OCI-LY7 (cell line): ENCODE results near the gene PARVG. TPM values are rescaled to one million over a fixed set of nuclear protein-coding genes. Genes with fewer than 3 reads are reported as not detected.

Experiments
- BruUV-seq: library from RNA; stranded (reverse); fragments of 400-500 nt; replicated peaks from 2 replicates; lab custom pipeline; 2021; lab: Mats Ljungman, UMichigan
- CTCF ChIA-PET: fragments of 300-600 bp; sonication (Branson Sonifier 250); formaldehyde crosslinking; loops from one replicate; lab custom pipeline; 2022; ENCODE audit warnings: antibody characterized with exemption; ENCODE audit not compliant: unreplicated experiment; lab: Charles Lee
- POLR2A ChIA-PET: fragments of 300-600 bp; sonication (Branson Sonifier 250); formaldehyde crosslinking; loops from one replicate; lab custom pipeline; 2022; ENCODE audit warnings: antibody characterized with exemption; lab: Charles Lee
- DNase-seq: peaks from one replicate; pipeline ENCODE4 v3.0.0-alpha.2; 2015; ENCODE audit warnings: low spot score
- H2AFZ ChIP-seq: fragments of 200-600 bp; sonication (generic), shearing (Covaris generic); 2 replicates; pipeline ENCODE4 v1.6.1; 2014; ENCODE audit warnings: mild to moderate bottlenecking, antibody characterized with exemption, low read length, moderate library complexity
- H3K27ac ChIP-seq: fragments of 200-600 bp; sonication (generic); 2 replicates; pipeline ENCODE4 v1.5.1; 2014; ENCODE audit warnings: mixed run types, low read depth, mild to moderate bottlenecking, moderate library complexity, low read length, inconsistent platforms; ENCODE audit not compliant: poor library complexity, severe bottlenecking
- H3K36me3 ChIP-seq: fragments of 200-600 bp; sonication (generic); 2 replicates; pipeline ENCODE4 v1.6.1; 2014; ENCODE audit warnings: mild to moderate bottlenecking, antibody characterized with exemption, low read length, moderate library complexity, mixed read lengths; ENCODE audit not compliant: insufficient read depth
- H3K4me1 ChIP-seq: fragments of 200-600 bp; sonication (generic); 2 replicates; pipeline ENCODE4 v1.5.1; 2014; ENCODE audit warnings: mild to moderate bottlenecking, low read length; ENCODE audit not compliant: insufficient read depth, poor library complexity, severe bottlenecking
- H3K4me2 ChIP-seq: fragments of 200-600 bp; sonication (generic); 2 replicates; pipeline ENCODE4 v1.6.1; 2014; ENCODE audit warnings: mild to moderate bottlenecking, low read length
- H3K4me3 ChIP-seq: fragments of 200-600 bp; sonication (generic); 2 replicates; pipeline ENCODE4 v1.5.1; 2014; ENCODE audit warnings: mild to moderate bottlenecking, low read depth, low read length; ENCODE audit not compliant: poor library complexity, severe bottlenecking
- H3K79me2 ChIP-seq: fragments of 200-600 bp; sonication (generic); 2 replicates; pipeline ENCODE4 v1.6.1; 2016; ENCODE audit warnings: low read depth, mild to moderate bottlenecking, low read length, moderate library complexity, mixed read lengths; ENCODE audit not compliant: insufficient read depth
- H3K9me2 ChIP-seq: fragments of 200-600 bp; sonication (generic); 2 replicates; pipeline ENCODE4 v1.6.1; 2016; ENCODE audit warnings: mild to moderate bottlenecking, low read length, mixed read lengths; ENCODE audit not compliant: insufficient read depth
- H3K9me3 ChIP-seq: fragments of 200-600 bp; sonication (generic); 2 replicates; pipeline ENCODE4 v1.6.1; 2014; ENCODE audit warnings: mild to moderate bottlenecking, mixed run types, low read length, mixed read lengths
- H4K20me1 ChIP-seq: fragments of 200-600 bp; sonication (generic); 2 replicates; pipeline ENCODE4 v1.6.1; 2014; ENCODE audit warnings: mild to moderate bottlenecking, antibody characterized with exemption, low read length, moderate library complexity, mixed read lengths; ENCODE audit not compliant: insufficient read depth
- EZH2phosphoT487 ChIP-seq: fragments of 200-600 bp; sonication (generic); IDR thresholded peaks from 2 replicates; pipeline ENCODE4 v1.6.1; 2018; ENCODE audit warnings: low read depth, borderline replicate concordance, mild to moderate bottlenecking, mixed run types, antibody characterized with exemption, low read length, moderate library complexity, mixed read lengths
- intact Hi-C: fragments of 100-400 bp; cut with micrococcal nuclease; formaldehyde crosslinking; loops from one replicate; pipeline ENCODE4 v1.10.0; 2022; ENCODE audit not compliant: unreplicated experiment
- total RNA-seq, 2 experiments: library from RNA; depleted of rRNA in 1 of 2; stranded (reverse); fragments of >200 nt in 1 of 2; shearing (Covaris generic) in 1 of 2; gene quantifications; 2 replicates each; pipeline ENCODE4 v1.2.3, GENCODE V29; 2014 to 2022
- TF ChIP-seq, protein P1 (sequence below): fragments of 200-600 bp; sonication (generic); conservative IDR thresholded peaks from 2 replicates; pipeline ENCODE4 v1.5.1; 2014; ENCODE audit warnings: mild to moderate bottlenecking, antibody characterized with exemption, low read length, moderate library complexity, mixed read lengths

The PARVG gene
- total RNA-seq, 2 experiments from 2014 or later = 0.85 to 7.7 TPM

DNA sequence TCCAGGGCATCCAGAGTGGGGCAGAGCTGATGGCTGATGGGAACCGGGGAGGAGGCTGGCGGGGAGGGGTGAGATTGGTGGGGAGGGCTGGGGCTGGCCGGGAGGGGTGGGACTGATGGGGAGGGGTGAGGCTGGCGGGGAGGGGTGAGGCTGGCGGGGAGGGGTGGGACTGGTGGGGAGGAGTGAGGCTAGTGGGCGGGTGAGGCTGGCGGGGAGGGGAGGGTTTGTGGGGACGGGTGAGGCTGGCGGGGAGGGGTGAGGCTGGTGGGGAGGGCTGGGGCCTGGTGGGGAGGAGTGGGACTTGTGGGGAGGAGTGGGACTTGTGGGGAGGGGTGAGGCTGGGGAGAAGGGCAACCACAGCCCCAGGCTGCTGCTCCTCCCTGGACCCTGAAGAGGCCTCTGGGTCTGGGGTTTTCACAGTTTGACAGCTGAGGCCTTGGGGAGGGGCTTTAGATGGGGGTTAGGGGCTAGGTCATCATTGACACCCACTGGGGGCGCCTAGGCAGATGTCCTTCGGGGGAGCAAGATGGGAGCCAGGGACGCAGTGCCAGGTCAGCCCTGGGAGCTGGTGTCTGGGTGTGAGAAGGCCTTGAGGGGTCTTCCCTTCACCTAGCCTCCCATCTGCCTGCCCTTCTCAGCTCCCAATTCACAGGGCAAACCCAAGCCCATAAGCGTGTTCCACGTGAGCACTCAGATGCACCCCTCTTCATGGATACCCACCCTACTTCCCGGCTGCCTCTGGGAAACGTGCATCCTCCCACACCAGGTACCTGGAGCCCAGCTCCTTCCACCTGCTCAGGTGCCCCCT, 26.7 kb downstream of the PARVG start:
- no TSS peak for BruUV-seq
- Histone ChIP-seq H3K4me1 (peaks cover 17% of the 10 kb centered on the region), H4K20me1 (no peaks in the 10 kb centered on the region), H3K27ac (no peak overlapping the region), H3K79me2 (no peaks in the 10 kb centered on the region), H3K4me2 (no peak overlapping the region), H2AFZ (no peak overlapping the region), H3K4me3 (no peak overlapping the region), H3K9me3 (no peaks in the 10 kb centered on the region), H3K9me2 (no peaks in the 10 kb centered on the region), H3K36me3 (no peaks in the 10 kb centered on the region)
- ChIA-PET CTCF (no interaction called here), POLR2A (no interaction called here)
- TF ChIP-seq, protein P1, sequence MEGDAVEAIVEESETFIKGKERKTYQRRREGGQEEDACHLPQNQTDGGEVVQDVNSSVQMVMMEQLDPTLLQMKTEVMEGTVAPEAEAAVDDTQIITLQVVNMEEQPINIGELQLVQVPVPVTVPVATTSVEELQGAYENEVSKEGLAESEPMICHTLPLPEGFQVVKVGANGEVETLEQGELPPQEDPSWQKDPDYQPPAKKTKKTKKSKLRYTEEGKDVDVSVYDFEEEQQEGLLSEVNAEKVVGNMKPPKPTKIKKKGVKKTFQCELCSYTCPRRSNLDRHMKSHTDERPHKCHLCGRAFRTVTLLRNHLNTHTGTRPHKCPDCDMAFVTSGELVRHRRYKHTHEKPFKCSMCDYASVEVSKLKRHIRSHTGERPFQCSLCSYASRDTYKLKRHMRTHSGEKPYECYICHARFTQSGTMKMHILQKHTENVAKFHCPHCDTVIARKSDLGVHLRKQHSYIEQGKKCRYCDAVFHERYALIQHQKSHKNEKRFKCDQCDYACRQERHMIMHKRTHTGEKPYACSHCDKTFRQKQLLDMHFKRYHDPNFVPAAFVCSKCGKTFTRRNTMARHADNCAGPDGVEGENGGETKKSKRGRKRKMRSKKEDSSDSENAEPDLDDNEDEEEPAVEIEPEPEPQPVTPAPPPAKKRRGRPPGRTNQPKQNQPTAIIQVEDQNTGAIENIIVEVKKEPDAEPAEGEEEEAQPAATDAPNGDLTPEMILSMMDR = no peak
- TF ChIP-seq EZH2phosphoT487 = no peak
- DNase-seq = no peak
- intact Hi-C loops = no loop called here

DNA sequence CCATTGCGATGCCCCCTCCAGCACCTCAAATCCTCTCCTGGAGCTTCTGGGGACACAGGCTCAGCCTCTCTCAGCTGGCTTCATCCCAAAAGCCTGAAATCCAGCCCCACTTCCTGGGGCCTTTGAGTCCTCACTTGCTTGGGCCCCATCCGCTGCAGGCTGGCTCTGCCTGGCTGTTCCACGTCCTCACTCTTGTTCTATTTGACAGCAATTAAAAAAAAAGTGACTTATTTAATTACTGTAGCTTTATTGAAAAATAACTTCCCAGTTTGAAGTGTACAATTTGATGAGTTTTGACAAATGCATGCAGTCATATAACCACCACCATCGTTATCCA, 27.2 kb downstream of the PARVG start:
- Histone ChIP-seq H3K79me2 (no peaks in the 10 kb centered on the region), H2AFZ (no peak overlapping the region), H3K36me3 (no peaks in the 10 kb centered on the region), H3K4me1 (peaks cover 17% of the 10 kb centered on the region), H3K4me2 (no peak overlapping the region), H3K27ac (no peak overlapping the region), H4K20me1 (no peaks in the 10 kb centered on the region), H3K9me2 (no peaks in the 10 kb centered on the region), H3K4me3 (no peak overlapping the region), H3K9me3 (no peaks in the 10 kb centered on the region)
- ChIA-PET CTCF (no interaction called here), POLR2A (no interaction called here)
- TF ChIP-seq EZH2phosphoT487 = no peak
- TF ChIP-seq, protein P1 = no peak
- no TSS peak for BruUV-seq
- no peak for DNase-seq
- intact Hi-C loops = no loop called here

DNA sequence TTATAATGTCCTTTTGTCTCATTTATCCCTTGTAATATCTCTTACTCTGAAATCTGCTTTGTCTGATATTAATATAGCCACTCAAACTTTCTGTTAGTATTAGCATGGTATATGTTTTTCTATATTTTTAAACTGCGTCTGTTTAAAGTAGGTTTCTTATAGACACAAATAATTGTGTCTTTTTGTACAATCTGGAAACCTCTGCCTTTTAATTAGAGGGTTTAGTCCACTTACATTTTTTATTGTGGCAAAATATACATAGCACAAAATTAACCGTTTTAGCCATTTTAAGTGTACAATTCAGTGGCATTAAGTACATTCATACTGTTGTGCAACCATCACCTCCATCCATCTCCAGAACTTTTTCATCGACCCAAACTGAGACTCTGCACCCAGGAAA, 28.6 kb downstream of the PARVG start:
- H3K9me2 ChIP-seq = no peaks in the 10 kb centered on the region
- ChIA-PET POLR2A (no interaction called here), CTCF (no interaction called here)
- no peak overlapping the region for H3K4me2 ChIP-seq
- no peaks in the 10 kb centered on the region for H3K9me3 ChIP-seq
- BruUV-seq = no TSS peak
- H3K36me3 ChIP-seq = no peaks in the 10 kb centered on the region
- H2AFZ ChIP-seq = no peak overlapping the region
- intact Hi-C loops = no loop called here
- TF ChIP-seq EZH2phosphoT487 = no peak
- TF ChIP-seq, protein P1 = no peak
- no peaks in the 10 kb centered on the region for H3K79me2 ChIP-seq
- H3K27ac ChIP-seq = no peak overlapping the region
- H3K4me3 ChIP-seq = no peak overlapping the region
- no peak for DNase-seq
- H3K4me1 ChIP-seq = peaks cover 14% of the 10 kb centered on the region
- H4K20me1 ChIP-seq = no peaks in the 10 kb centered on the region
